ENCODE measurements around the gene ZCCHC10.
"Not testable (repeated sequence)": the region's sequence is repeated elsewhere in the genome, so short reads cannot be mapped to it uniquely, and the experiment has no call there.

The ZCCHC10 gene

DNA sequence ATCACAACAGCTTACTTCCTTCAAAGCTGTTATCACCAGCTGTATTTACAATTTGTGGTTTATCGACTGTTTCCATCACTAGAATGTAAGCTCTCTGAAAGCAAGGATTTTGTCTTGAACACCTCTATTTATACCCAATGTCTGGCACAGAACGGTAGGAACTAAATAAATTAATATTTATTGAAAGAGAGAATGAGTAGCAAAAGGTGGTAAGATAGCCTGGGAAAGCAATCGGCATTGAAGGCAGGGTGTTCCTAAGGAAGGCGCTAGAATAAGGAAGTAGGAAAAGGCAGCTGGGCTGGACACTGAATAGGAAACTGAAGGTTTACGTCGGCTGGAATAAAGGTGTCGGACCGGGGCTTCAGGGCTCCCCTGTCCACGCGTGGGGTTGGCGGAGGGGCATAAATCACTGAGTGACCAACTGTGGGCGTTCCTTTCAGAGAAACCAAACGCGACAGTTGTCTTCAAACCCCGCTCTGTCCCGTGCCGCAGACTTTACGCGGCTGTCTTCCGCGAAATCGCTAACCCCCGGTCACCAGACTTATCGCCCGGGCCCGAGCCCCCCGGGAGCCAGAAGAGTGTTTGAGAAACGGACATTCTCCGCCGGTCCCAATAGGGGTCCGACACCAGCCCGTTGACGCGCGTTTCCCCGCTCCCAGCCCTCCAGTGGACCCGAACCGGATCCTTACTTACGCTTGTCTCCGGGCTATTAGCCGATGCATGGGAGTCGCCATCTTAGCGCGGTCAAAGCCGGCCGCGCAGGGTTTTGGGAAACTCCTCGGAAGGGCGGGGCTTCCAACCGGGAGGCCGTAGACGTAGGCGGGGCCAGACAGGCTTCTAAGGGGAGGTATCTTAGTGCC is at the start of gene ZCCHC10:
TSS of gene ZCCHC10 (minus strand) at position 746 of the 860 bp plus-strand sequence. CDS start at position 734, 12 bp downstream.
- DNase-seq (ENCODE audit: low spot score): peak; percentile 93

GRCh38 chr5:133075572-133076536 is 49.5 kb upstream of the ZCCHC10 start:
- peak; percentile 39 for DNase-seq (ENCODE audit: low spot score)

DNA sequence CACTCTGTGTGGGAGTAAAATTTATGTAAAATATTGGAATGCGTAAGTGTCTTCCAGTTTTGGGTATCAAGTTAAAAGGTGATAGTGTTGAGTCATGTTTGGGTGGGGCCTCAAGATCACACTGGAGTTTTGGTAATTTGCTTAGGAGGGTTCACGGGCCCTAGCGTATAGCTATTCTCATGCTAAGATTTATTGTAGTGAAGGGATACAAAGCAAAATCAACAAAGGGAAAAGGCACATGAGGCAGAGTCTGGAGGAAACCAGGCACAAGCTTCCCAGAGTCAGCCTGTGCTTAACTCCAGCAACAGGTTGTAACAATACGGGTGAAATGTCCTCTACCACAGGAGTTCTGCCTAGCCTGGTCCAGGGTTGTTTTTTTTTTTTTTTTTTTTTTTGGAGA is 45.7 kb upstream of the ZCCHC10 start:
- DNase-seq (ENCODE audit: low spot score): no peak

GRCh38 chr5:133066045-133066444 is 39.7 kb upstream of the ZCCHC10 start:
- DNase-seq (ENCODE audit: low spot score): no peak

GRCh38 chr5:133065471-133065870 is 39.1 kb upstream of the ZCCHC10 start:
- peak; percentile 25 for DNase-seq (ENCODE audit: low spot score)

DNA sequence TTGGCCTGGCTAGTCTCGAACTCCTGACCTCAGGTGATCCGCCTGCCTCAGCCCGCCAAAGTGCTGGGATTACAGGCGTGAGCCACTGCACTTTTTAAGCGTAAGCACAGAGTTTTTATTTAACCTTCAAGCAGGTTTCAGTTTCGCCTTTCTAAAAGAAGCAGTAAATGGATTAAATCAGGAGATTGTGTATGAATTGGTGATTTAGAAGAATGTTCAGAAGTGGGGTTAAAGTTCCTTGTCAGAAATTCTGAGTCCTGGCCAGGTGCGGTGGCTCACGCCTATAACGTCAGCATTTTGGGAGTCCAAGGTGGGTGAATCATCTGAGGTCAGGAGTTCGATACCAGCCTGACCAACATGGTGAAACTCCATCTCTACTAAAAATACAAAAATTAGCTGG is 37.6 kb upstream of the ZCCHC10 start:
- DNase-seq (ENCODE audit: low spot score): no peak

- DNase-seq (ENCODE audit: low spot score): no peak
Observed at GRCh38 chr5:133062276-133062675, 35.9 kb upstream of the ZCCHC10 start.

- peak; percentile 56 for DNase-seq (ENCODE audit: low spot score)
Observed at GRCh38 chr5:133059621-133060020, 33.3 kb upstream of the ZCCHC10 start.

- DNase-seq (ENCODE audit: low spot score): no peak
Observed at GRCh38 chr5:133056891-133057290, 30.5 kb upstream of the ZCCHC10 start.

GRCh38 chr5:133054697-133055471 is 28.5 kb upstream of the ZCCHC10 start:
- DNase-seq (ENCODE audit: low spot score): no peak

DNA sequence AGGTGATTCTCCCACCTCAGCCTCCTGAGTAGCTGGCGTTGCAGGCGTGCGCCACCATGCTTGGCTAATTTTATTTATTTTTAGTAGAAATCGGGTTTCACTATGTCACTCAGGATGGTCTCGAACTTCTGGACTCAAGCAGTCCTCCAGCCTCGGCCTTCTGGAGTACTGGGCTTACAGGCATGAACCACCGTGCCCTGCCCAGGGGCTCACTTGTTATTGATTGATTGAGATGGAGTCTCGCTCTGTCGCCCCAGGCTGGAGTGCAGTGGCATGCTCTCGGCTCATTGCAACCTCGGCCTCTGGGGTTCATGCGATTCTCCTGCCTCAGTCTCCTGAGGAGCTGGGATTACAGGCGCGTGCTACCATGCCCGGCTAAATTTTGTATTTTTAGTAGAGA is 27.1 kb upstream of the ZCCHC10 start:
- DNase-seq (ENCODE audit: low spot score): no peak

DNA sequence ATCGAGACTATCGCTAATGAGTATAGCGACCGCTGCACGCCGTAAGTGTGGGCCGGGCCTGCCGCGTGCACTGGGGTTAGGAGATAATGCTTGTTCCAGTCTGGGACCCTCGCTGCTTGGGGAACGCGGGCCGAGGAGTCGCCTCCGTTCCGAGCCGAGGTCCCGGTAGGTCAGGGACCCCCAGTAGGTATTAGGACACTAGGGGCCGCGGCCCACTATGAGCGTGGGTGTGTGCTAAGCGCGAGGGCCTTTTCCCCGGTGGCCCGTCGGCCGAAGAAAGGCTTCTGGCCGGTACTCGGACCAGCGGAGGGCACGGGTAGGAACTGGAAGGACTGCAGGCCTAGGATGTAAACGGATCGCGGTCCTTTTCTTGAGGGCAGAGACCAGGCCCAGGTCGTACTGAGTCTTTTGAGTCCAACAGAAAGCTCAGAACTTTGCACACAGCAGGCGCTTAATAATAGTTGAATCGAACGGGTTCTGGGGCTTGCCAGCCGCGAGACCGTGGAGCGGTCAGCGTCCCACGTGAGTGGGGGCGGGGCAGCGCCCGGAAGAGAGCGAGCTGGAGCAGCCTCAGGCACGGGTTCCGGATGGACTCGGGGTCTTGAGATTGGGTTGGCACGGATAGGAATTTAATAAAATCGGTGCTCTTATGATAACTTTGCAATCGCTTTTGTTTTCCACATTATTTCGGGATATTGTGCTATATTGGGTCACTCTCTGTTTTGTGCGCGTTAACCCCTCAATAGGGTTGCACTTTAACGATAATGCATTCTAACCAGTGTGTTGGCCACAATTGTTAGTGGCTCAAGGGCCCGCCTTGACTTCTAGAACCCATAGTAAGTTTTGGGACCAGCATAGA is 26.2 kb upstream of the ZCCHC10 start:
- peak; percentile 62 for DNase-seq (ENCODE audit: low spot score)

GRCh38 chr5:133051542-133052316 is 25.4 kb upstream of the ZCCHC10 start, which contains the start of gene HSPA4:
Gene HSPA4 (plus strand): TSS chr5:133052013. CDS start chr5:133052251, 238 bp downstream.
- DNase-seq (ENCODE audit: low spot score): peak; percentile 94

DNA sequence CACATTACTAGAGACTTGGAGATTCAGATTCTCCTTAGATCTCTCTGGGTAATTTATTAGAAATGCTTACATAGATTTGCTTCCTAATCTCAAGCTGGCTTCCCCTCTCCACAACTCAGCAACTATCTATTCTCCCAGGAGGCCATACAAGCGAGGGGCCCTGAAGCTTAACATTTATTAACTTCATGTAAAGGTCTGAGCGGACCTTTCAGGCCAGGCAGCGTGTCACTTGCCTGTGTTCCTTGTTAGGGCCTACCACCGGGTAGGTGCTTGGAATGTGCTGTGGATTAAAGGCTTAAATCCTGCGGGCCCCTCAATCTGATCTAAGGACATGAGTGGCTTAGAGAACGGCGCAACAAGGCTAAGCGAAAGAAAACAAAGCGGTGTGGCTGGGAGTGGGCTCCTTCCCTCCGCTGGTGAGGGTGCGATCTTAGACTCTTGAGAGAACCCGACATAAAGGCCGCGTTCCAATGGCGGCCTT is 24.8 kb upstream of the ZCCHC10 start:
- peak; percentile 70 for DNase-seq (ENCODE audit: low spot score)

GRCh38 chr5:133050521-133050920 is 24.2 kb upstream of the ZCCHC10 start:
- no peak for DNase-seq (ENCODE audit: low spot score)

GRCh38 chr5:133049726-133050048 is 23.3 kb upstream of the ZCCHC10 start:
- DNase-seq (ENCODE audit: low spot score): no peak

GRCh38 chr5:133048993-133049725 is 22.8 kb upstream of the ZCCHC10 start:
- no peak for DNase-seq (ENCODE audit: low spot score)

DNA sequence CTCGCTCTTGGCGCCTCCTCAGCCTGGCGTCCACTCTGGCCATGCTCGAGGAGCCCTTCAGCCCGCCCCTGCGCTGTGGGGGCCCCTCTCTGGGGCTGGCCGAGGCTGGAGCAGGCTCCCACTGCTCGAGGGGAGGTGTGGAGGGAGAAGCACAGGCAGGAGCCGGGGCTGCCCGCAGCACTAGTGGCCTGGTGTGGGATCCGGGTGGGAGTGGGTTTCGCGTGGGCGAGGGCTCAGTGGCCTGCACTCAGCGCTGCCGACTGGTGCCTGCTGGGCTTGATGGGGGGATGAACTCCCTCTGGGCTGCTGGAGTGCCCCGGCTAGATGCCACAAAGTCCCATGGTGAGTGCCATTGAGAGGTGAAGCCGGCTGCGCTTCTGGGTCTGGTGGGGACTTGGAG is 21.1 kb upstream of the ZCCHC10 start:
- DNase-seq (ENCODE audit: low spot score): no peak

DNA sequence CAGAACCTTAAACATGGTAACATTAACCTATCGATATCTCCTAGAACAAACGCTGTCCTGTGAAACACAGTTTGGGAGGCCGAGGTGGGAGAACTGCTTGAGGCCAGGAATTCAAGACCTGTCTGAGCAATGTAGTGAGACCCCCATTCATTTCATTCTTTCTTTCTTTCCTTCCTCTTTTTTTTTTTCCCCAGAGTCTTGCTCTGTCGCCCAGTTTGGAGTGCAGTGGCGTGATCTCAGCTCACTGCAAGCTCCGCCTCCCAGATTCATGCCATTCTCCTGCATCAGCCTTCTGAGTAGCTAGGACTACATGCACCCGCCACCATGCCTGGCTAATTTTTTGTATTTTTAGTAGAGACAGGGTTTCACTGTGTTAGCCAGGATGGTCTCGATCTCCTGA is 20.2 kb upstream of the ZCCHC10 start:
- DNase-seq (ENCODE audit: low spot score): not testable (repeated sequence)

All from D341Med (cell line).